HS-5 (cell line): Measurements from ENCODE around the gene VAPB.

Source experiments
- DNase-seq: peaks from one replicate; pipeline ENCODE4 v3.0.0-alpha.2; 2012; ENCODE audit warnings: low read depth

VAPB gene

DNA sequence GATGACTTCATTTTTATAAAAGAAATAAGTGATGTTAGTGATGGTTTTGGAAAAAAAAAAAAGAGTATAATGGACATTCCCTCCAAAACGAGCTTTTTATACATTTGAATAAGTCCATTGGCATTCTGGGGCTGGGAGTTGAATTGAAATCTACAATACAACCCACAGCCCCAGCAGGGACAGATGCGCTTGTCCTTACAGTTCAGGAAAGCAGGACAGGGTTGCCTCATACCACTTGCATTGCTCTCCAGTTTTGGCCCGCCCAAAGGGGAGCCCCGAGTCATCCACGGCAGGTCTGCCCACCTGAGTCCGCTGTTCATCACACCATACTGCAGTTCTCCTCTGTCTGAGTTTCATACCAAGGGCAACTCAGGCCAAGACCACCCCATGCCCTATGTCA, 46.2 kb downstream of the VAPB start:
- no peak for DNase-seq

DNA sequence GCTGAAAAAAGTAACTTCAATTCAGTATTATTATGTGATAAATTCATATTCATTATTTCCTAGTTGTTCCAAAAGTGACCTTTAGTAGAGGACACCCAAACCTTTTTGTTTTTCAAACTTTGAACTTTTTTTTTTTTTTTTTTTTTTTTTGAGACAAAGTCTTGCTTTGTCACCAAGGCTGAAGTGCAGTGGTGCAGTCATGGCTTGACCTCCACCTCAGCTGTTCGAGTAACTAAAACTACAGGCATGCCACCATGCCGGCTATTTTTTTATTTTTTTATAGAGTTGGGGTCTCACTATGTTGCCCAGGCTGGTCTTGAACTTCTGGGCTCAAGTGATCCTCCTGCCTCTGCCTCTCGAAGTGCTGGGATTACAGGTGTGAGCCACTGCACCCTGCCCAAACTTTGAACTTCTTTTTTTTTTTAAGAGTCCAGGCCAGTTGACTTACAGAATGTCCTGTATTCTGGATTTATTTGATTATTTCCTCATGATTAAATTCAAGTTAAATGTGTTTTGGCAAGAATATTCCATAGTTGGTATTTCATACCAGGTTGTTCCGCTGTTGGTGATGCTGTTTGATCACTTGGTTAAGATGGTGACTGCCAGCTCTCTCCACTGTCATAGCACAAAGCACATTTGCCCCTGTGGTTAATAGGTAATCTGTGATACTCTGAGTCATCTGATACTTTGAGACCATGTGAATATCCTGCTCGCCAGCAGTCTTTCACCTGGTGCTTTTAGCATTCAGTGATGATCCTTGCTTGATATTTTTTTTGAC, 48.0 kb downstream of the VAPB start:
- no peak for DNase-seq

DNA sequence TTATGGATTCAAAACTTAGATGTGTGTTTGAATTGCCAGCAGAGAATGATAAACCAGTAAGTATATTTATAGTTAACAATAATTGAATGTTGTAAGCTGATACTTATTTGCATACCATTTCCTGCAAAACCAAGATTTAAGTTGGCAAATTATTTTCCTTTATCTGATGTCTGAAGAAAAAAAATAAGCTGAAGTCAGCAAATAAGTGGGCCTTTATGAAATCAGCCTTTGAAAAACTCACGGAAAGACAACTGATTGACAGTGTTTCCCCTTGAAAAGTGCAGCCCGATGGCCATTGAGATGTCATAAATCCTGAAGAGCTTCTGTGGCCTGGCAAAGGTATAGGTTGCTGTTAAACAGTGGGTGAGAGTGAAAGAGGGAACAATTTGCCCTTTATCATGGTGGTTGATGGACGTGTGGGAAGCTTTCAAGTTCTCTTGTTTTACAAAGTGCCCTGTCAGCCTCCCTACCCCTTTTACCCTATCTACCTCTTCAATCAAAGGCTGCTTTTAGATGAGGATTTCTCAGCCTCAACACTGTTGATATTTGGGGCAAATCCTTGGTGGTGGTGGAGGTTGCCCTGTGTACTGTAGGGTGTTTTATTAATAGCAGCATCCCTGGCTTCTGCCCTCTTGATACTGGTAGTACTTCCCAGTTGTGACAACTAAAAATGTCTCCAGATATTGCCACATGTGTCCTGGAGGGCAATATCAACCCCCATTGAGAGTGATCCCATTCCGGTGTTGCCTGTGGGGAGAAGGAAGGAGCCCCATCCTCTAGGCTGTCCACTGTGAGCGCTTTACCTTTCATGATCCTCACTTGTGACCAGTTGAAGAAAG, 50.2 kb downstream of the VAPB start:
- DNase-seq, result no peak

GRCh38 chr20:58440021-58440767, 51.2 kb downstream of the VAPB start:
- DNase-seq, result no peak

DNA sequence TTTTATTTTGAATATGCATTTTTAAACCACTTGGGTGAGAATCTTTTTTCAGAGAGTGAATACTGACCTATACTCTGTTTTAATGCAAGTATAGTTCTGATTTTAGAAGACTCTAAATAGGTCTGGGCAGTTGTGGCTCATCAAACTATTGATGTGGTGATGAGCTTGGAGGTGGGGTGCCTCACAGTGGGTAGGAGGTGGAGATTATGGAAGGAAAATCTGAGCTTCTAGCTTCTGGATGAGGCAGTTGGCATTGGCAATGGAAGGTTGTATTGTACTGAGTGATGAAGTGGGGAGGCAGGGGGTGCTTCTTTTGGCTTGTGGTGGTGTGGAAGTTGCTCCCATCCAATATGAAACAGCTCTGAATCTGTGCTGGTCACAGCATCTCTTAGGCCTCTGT, 52.7 kb downstream of the VAPB start:
- no peak for DNase-seq

GRCh38 chr20:58444746-58445255, 55.8 kb downstream of the VAPB start:
- no peak for DNase-seq

DNA sequence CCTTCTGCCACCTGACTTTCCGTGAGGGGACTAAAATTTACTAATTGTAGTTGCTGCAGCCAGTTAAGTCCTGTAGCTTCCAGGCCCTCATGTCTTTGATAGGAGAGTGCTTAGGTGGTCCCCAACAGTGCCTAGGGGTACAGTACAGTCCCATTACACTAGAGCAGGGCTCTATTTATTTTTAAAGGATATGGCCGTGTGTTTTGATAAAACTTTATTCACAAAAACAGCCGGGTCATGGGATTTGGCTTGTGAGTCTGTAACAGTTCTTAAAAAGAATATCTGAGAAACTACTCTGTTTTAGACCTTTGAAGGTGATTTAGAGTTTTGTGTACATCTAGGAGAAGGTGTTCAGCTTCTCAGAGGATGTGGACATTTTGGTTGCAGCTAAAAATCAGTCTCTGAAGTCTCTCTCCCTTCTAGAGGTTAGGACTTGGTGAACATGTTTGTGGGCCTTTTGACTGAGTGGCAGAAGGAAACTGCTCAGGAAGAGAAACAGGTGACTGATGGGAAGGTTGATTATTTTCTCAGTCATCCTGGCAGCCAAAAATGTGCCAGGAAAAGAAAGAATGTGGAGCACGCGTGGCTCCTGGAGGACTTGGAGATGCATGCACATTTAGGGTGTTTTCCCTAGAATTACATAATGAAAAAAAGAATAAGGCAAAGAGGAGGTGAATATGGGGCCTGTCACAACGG, 57.4 kb downstream of the VAPB start:
- no peak for DNase-seq

GRCh38 chr20:58446960-58447265, 57.9 kb downstream of the VAPB start:
- DNase-seq, result no peak

- peak; percentile 35 for DNase-seq
Measured at GRCh38 chr20:58447511-58448391, 58.7 kb downstream of the VAPB start.

GRCh38 chr20:58448958-58449357, 59.9 kb downstream of the VAPB start:
- no peak for DNase-seq

DNA sequence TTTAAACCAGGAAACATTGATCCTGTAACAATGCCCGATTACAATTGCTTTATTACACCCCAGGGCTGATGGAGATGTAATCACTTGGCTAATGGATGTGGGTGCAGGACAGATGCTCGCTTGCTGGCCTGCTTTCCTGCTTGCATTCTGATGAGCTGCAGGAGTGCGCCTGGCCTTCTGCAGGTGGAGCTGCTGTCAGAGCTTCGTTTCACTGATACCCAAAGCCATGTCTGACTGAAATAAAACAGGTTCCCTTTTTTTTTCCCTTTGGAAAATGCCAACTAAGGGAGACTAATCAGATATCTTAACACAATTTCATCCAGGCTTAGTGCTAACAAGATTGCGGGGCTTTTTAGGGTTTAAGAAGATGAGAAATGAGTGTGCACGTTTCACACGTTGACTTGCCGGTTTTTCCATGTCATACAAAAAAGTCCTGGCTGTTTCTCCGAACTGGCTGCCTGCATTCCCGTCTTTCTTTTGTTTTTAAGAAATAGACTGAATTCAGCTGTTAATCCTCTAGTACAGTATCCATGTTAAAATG, 60.7 kb downstream of the VAPB start:
- no peak for DNase-seq

GRCh38 chr20:58450254-58450653, 61.2 kb downstream of the VAPB start:
- peak; percentile 18 for DNase-seq

DNA sequence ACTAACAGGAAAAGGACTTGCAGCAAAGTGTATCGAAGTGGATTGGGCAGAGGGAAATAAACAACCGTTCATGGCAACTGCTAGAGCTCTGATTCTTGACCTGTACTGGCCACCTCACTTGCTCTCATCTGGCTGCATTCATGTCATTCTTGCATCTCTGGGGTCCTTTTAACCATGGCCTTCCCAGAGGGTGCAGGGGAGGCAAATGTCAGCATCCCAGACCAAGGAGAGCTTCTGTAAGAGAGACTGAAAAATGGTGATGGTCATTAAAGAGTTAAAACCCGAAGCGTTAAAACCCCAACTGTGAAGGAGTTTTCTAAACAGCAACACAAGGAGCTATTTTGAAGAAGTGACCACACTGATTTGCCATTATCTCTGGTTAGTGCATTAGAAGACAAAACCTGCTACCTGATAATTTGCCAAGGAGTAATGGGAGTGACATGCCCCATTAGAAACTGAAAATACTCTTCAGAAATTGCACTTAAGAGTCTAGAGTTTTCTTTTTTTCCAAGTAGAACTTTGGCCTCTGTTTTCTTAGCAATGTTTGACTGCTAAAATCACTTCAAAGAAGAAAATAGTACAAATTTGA, 63.7 kb downstream of the VAPB start:
- no peak for DNase-seq

GRCh38 chr20:58453391-58453790, 64.4 kb downstream of the VAPB start:
- DNase-seq, result no peak

GRCh38 chr20:58454460-58454859, 65.4 kb downstream of the VAPB start:
- no peak for DNase-seq

- DNase-seq, result peak; percentile 66
Measured at GRCh38 chr20:58457083-58457695, 68.2 kb downstream of the VAPB start.

- peak; percentile 19 for DNase-seq
Measured at GRCh38 chr20:58458342-58459057, 69.5 kb downstream of the VAPB start.

DNA sequence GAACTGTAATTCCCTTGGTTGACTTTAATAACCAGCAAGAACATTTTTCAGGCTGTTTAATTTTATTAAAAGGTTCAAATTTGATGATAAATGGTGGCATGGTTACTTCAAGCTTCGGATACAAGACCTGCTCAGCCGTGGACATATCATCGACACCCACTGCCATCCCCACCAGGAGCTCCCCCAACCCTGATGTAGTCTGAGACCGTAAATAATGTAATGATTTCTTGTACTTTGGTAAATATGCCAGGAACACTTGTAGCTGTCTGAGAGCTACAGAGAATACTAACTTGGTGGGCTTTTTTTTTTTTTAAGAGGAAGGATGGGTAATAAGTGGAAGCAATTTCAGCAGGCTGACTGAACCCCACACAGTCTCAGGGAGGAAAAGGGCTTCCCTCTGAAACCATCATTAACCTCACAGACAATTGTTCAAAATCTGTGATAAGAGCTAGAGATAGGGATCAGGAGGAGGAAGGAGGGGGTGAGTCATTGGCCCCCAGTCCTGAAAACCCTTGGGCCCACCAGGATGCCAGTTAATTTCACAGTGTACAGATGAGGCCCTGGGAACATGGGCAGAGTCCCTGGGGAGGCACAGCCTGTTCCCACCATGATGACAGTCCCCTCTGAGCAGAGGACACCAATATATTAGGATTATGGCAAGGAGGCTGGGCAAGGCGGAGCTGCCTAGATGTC, 70.2 kb downstream of the VAPB start:
- DNase-seq, result no peak

DNA sequence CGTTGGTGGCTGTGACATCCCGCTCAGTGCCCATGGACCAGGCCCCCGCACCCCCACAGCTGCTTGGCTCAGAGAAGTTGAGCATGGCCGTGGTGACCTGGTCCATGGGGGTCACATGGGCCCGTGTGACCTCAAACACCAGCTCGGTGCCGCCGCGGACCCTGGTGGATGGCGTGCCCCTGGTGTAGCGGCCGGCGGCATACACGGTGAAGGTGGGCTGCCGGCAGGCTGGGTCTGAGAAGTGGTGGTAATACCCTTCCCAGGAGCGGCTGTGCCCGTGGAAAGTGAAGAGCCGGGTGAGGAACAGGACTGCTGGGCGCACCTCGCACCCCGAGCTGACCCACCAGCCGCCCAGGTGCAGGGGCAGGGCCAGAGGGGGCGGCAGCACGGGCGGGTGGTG, 72.1 kb downstream of the VAPB start:
- no peak for DNase-seq
